ENCODE measurements around the gene ARMC5.

GRCh38 chr16:31471241-31471874 is 12.1 kb downstream of the ARMC5 start:
- TF ChIP-seq REST (IDR thresholded peaks at IDR 0.05; ENCODE audit: borderline replicate concordance) (no peak), CTCF (IDR thresholded peaks at IDR 0.05; ENCODE audit: poor library complexity, severe bottlenecking) (no peak), EZH2 (IDR thresholded peaks at IDR 0.05; ENCODE audit: borderline replicate concordance, insufficient read depth, low read length, poor library complexity, severe bottlenecking) (no peak), MXI1 (conservative IDR thresholded peaks at IDR 0.05; ENCODE audit: poor library complexity, severe bottlenecking) (no peak), TAF1 (IDR thresholded peaks at IDR 0.05; ENCODE audit: low read depth) (no peak), POLR2AphosphoS5 (IDR thresholded peaks at IDR 0.05) (no peak), EP300 (conservative IDR thresholded peaks at IDR 0.05; ENCODE audit: poor library complexity, severe bottlenecking) (no peak)

Measured in neural cell (in vitro differentiated cells).